ENCODE results near the gene KLF9.

The KLF9 gene

DNA sequence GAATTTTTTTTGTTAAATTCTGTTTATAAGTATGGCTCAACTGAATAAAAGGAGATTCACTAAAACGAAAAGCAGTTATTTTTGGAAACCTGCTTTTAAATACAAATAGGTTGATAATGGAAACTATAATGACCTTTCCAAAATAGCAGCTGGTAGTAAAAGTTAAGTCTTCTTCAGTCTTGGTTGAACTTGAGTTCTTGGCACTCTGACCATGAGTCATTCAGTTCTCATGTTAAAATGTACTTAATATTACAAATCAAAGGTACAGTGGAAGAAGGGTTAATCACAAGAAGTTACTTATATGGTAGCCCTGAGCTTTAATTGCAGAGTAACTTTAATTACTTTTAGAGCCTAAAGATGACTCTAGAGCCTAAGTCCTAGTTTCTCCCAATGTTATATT is 62.1 kb downstream of the KLF9 start:
- DNase-seq: no peak

GRCh38 chr9:70347046-70347445 is 67.4 kb downstream of the KLF9 start:
- no peak for DNase-seq

DNA sequence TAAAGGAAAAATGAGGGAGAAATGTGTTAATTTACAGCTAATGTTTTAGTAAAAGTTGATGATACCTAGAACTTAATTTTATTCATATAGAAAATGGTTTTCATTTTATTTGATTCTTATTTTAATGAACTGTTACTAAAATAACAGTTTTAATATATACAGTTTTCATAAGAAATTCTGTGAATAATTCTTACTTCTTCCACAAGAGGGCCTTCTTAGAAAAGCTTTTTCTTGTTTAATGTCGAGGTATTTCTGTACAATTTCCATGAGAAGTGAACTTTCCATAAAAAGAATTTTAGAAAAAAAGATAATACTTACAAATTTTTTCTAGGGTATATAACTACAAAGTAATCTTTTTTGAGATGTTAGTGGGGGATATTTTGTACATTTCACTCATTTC is 73.9 kb downstream of the KLF9 start:
- peak; percentile 11 for DNase-seq

All from NCI-H1092 treated with DMSO at 0.1 percent for 48 hours (cell line).